Measurements from ENCODE around the gene STON2. TPM values are rescaled to one million over a fixed set of nuclear protein-coding genes. Genes with fewer than 3 reads are reported as not detected.

Gene STON2
- total and polyA plus RNA-seq, 2 donors from 2014 or later: 14.8 to 86.6 TPM

DNA sequence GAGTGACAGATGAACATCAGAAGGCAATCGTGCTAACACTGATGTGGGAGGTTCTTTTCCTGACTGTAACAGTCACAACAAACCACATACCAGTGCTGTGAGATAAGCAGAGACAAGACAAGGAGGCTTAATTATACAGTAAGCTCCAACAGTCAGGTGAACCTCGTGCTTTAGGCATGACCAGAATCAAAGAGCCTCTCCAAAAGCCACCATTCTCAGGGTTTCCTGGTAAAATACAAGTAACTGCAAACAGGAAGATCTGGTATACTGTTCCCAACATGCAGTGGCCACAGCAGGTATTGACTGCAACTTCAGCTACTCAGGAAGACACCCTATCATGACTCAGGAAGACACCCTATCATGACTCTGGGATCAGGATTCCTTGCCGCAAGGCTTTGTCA is 132.1 kb downstream of the STON2 start:
- Histone ChIP-seq H3K4me3 (ENCODE audit: low read length in 3 of 3) (no peak overlapping the region), H3K4me1 (ENCODE audit: control insufficient read depth in 2 of 3, insufficient read depth in 2 of 3, low read depth in 1 of 3, low read length in 3 of 3) (peaks cover 0 to 3% (median 0%) of the 10 kb centered on the region in 3 donors), H3K9me3 (ENCODE audit: control insufficient read depth in 2 of 3, insufficient read depth in 1 of 3, low read length in 3 of 3) (no peaks in the 10 kb centered on the region), H3K27me3 (ENCODE audit: control insufficient read depth, insufficient read depth, low read length) (no peaks in the 10 kb centered on the region), H3K36me3 (ENCODE audit: control insufficient read depth in 2 of 3, insufficient read depth in 3 of 3, low read length in 3 of 3) (peaks cover 2 to 12% (median 3%) of the 10 kb centered on the region in 3 donors), H3K27ac (ENCODE audit: low read depth in 2 of 2, low read length in 2 of 2) (no peak overlapping the region), H3K9ac (ENCODE audit: low read length in 3 of 3) (no peak overlapping the region)
- FAIRE-seq (no peak), DNase-seq (peak in 2 of 5 donors; percentile 4 to 54)
- intact Hi-C loops (cut with DNase I): no loop called here
- TF ChIP-seq, protein P1, sequence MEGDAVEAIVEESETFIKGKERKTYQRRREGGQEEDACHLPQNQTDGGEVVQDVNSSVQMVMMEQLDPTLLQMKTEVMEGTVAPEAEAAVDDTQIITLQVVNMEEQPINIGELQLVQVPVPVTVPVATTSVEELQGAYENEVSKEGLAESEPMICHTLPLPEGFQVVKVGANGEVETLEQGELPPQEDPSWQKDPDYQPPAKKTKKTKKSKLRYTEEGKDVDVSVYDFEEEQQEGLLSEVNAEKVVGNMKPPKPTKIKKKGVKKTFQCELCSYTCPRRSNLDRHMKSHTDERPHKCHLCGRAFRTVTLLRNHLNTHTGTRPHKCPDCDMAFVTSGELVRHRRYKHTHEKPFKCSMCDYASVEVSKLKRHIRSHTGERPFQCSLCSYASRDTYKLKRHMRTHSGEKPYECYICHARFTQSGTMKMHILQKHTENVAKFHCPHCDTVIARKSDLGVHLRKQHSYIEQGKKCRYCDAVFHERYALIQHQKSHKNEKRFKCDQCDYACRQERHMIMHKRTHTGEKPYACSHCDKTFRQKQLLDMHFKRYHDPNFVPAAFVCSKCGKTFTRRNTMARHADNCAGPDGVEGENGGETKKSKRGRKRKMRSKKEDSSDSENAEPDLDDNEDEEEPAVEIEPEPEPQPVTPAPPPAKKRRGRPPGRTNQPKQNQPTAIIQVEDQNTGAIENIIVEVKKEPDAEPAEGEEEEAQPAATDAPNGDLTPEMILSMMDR (IDR thresholded peaks at IDR 0.05; ENCODE audit: borderline replicate concordance, extremely low read depth, insufficient read depth): no peak

DNA sequence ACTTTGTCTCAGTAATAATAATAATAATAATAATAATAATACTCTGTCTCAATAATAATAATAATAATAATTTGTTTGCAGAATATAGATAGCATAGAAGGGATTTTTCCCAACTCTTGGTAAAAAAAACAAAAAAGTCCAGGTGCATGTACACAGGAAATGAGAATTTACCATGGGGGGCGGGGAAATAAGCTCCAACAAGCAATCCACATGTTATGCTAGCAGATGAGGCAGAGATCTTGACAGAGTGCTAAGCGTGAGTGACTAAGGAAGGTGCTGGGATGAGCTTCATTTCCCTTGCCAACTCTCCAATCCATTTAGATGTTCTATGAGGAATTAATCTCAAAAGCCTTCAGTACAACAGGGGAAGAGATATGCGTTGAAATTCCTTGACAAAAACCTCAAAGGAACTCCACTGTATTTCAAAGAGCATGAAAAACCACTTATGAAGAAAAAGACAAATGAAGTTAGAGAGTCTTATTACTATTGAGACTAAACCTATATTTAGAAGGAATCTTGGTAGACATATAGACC is 134.4 kb downstream of the STON2 start:
- Histone ChIP-seq H3K27me3 (ENCODE audit: control insufficient read depth, insufficient read depth, low read length) (no peaks in the 10 kb centered on the region), H3K4me3 (ENCODE audit: low read length in 3 of 3) (no peak overlapping the region), H3K9me3 (ENCODE audit: control insufficient read depth in 2 of 3, insufficient read depth in 1 of 3, low read length in 3 of 3) (no peaks in the 10 kb centered on the region), H3K27ac (ENCODE audit: low read depth in 2 of 2, low read length in 2 of 2) (no peak overlapping the region), H3K9ac (ENCODE audit: low read length in 3 of 3) (no peak overlapping the region), H3K36me3 (ENCODE audit: control insufficient read depth in 2 of 3, insufficient read depth in 3 of 3, low read length in 3 of 3) (peaks cover 3 to 12% (median 4%) of the 10 kb centered on the region in 3 donors), H3K4me1 (ENCODE audit: control insufficient read depth in 2 of 3, insufficient read depth in 2 of 3, low read depth in 1 of 3, low read length in 3 of 3) (peaks cover 0 to 3% (median 0%) of the 10 kb centered on the region in 3 donors)
- intact Hi-C loops (cut with DNase I): no loop called here
- FAIRE-seq: no peak
- DNase-seq: no peak
- TF ChIP-seq, protein P1 (IDR thresholded peaks at IDR 0.05; ENCODE audit: borderline replicate concordance, extremely low read depth, insufficient read depth): no peak

DNA sequence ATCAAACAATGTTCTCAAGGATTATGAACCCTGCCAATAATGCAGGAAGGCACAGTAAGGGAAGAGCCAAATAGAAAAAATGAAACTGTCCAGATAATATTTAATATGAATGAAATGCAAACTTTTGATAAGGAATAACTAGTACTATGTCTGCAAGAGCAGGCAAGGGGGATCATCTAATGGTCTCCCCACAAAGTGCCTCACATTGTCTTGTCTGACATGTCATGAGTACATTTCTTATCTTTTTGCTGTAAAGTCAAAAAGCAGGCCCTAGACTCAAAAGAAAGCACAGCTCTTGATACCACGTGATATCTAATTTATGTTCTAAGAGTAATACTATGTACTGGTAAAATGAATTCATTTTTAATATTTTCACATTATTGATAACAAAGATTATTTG is 135.5 kb downstream of the STON2 start:
- Histone ChIP-seq H3K9me3 (ENCODE audit: control insufficient read depth in 2 of 3, insufficient read depth in 1 of 3, low read length in 3 of 3) (no peaks in the 10 kb centered on the region), H3K9ac (ENCODE audit: low read length in 3 of 3) (no peak overlapping the region), H3K27me3 (ENCODE audit: control insufficient read depth, insufficient read depth, low read length) (no peaks in the 10 kb centered on the region), H3K36me3 (ENCODE audit: control insufficient read depth in 2 of 3, insufficient read depth in 3 of 3, low read length in 3 of 3) (peaks cover 0 to 12% (median 4%) of the 10 kb centered on the region in 3 donors), H3K4me1 (ENCODE audit: control insufficient read depth in 2 of 3, insufficient read depth in 2 of 3, low read depth in 1 of 3, low read length in 3 of 3) (peaks cover 0 to 2% (median 0%) of the 10 kb centered on the region in 3 donors), H3K4me3 (ENCODE audit: low read length in 3 of 3) (no peak overlapping the region), H3K27ac (ENCODE audit: low read depth in 2 of 2, low read length in 2 of 2) (no peak overlapping the region)
- TF ChIP-seq, protein P1 (IDR thresholded peaks at IDR 0.05; ENCODE audit: borderline replicate concordance, extremely low read depth, insufficient read depth): no peak
- DNase-seq (no peak), FAIRE-seq (no peak)
- intact Hi-C loops (cut with DNase I): no loop called here

Measured in kidney (tissue), 14 donors.